ENCODE data around the gene RIPOR1.

Gene RIPOR1

DNA sequence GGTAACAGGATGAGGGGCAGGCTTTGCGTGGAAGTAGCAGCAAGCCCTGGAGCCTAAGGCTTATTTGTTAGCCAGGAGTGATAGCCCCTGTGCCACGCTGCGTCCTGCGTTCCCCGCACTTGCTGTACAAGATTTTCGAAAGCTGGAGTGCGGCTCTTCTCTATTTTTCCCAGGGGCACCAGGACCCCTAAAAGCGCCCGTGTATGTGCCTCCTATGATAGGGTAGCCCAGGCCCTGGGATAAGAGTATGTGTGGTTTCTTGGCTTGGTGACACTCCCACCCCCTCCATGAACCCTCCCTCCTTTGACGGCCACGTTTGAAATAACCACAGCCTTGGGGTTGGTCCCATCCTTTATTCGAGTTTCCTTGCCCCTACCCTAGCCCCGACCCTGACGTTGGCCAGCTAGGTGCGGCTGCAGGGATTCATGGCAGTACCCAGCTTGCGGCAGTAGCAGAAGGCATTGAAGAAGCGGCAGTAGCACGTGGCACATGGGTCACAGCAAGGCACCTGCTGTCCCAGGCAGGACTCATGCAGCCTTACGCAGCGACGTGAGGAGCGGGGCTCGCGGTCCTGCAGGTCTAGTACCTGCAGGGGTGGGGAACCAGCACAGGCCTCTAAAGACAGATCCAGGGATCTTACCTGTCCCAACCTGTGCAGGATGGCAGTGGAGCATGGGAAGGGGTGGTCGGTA is 46.2 kb upstream of the RIPOR1 start:
- Histone ChIP-seq H3K79me2 (ENCODE audit: insufficient read depth, low read length) (peaks cover 49% of the 10 kb centered on the region), H2AFZ (ENCODE audit: low read length) (peak overlapping the region; percentile 81), H3K9ac (ENCODE audit: low read depth, low read length, poor library complexity, severe bottlenecking) (peak overlapping the region; percentile 97)

DNA sequence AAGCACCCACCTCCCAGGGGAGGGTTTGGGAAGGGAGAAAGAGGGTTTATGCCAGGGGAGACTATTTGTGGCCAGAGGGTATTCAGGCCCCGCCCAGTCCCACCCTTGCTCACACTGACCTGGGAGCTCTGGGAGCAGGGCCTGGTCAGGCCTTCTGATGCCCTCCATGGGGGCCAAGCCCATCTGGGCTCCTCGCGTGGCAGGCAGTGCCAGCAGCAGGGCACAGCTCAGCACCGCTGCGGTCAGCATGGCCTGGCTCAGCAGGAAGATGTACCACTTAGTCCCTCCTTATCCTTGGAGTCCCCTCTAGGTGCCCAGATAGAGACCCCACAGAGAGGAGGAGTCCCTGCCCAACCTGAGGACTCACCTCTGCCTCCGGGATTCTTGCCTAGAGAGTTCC is 45.5 kb upstream of the RIPOR1 start, which contains the start of gene AGRP:
TSS of gene AGRP (minus strand) at position 398 of the 400 bp plus-strand sequence. CDS start at position 249, 149 bp downstream.
- H3K36me3 ChIP-seq (ENCODE audit: insufficient read depth, low read length): no peaks in the 10 kb centered on the region
- peak within 1 kb of the TSS; percentile 88 for H3K4me2 ChIP-seq (ENCODE audit: low read depth, low read length, poor library complexity, severe bottlenecking)
- H3K9me2 ChIP-seq (replicated peaks; ENCODE audit: low read depth, low read length): no peaks in the 10 kb centered on the region
- peaks cover 22% of the 10 kb centered on the region for H3K4me1 ChIP-seq (ENCODE audit: insufficient read depth, low read length, poor library complexity, severe bottlenecking)
- H3K27me3 ChIP-seq (ENCODE audit: insufficient read depth, low read length, poor library complexity, severe bottlenecking): no peaks in the 10 kb centered on the region
- no peaks in the 10 kb centered on the region for H3F3A ChIP-seq (ENCODE audit: low read depth)
- H3K9me3 ChIP-seq (ENCODE audit: insufficient read depth, low read depth, low read length): no peaks in the 10 kb centered on the region
- H4K20me1 ChIP-seq (ENCODE audit: insufficient read depth, low read length, poor library complexity, severe bottlenecking): peaks cover 3% of the 10 kb centered on the region
- peak within 1 kb of the TSS; percentile 97 for H3K9ac ChIP-seq (ENCODE audit: low read depth, low read length, poor library complexity, severe bottlenecking)
- peaks cover 49% of the 10 kb centered on the region for H3K79me2 ChIP-seq (ENCODE audit: insufficient read depth, low read length)
- TF ChIP-seq, protein P1, sequence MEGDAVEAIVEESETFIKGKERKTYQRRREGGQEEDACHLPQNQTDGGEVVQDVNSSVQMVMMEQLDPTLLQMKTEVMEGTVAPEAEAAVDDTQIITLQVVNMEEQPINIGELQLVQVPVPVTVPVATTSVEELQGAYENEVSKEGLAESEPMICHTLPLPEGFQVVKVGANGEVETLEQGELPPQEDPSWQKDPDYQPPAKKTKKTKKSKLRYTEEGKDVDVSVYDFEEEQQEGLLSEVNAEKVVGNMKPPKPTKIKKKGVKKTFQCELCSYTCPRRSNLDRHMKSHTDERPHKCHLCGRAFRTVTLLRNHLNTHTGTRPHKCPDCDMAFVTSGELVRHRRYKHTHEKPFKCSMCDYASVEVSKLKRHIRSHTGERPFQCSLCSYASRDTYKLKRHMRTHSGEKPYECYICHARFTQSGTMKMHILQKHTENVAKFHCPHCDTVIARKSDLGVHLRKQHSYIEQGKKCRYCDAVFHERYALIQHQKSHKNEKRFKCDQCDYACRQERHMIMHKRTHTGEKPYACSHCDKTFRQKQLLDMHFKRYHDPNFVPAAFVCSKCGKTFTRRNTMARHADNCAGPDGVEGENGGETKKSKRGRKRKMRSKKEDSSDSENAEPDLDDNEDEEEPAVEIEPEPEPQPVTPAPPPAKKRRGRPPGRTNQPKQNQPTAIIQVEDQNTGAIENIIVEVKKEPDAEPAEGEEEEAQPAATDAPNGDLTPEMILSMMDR (conservative IDR thresholded peaks at IDR 0.05; ENCODE audit: low read length): no peak
- no peak for TF ChIP-seq EZH2phosphoT487 (IDR thresholded peaks at IDR 0.05; ENCODE audit: borderline replicate concordance)
- no peak within 1 kb of the TSS for H2AFZ ChIP-seq (ENCODE audit: low read length)
- H3K4me3 ChIP-seq (ENCODE audit: low read length, poor library complexity, severe bottlenecking): peak within 1 kb of the TSS; percentile 92

More for the DNA sequence above, 46.2 kb upstream of the RIPOR1 start:
- Histone ChIP-seq H3K4me2 (ENCODE audit: low read depth, low read length, poor library complexity, severe bottlenecking) (peak overlapping the region; percentile 88), H3K4me3 (ENCODE audit: low read length, poor library complexity, severe bottlenecking) (peak overlapping the region; percentile 92), H4K20me1 (ENCODE audit: insufficient read depth, low read length, poor library complexity, severe bottlenecking) (peaks cover 3% of the 10 kb centered on the region), H3K36me3 (ENCODE audit: insufficient read depth, low read length) (no peaks in the 10 kb centered on the region), H3F3A (ENCODE audit: low read depth) (no peaks in the 10 kb centered on the region), H3K4me1 (ENCODE audit: insufficient read depth, low read length, poor library complexity, severe bottlenecking) (peaks cover 22% of the 10 kb centered on the region), H3K9me2 (replicated peaks; ENCODE audit: low read depth, low read length) (no peaks in the 10 kb centered on the region), H3K9me3 (ENCODE audit: insufficient read depth, low read depth, low read length) (no peaks in the 10 kb centered on the region), H3K27me3 (ENCODE audit: insufficient read depth, low read length, poor library complexity, severe bottlenecking) (no peaks in the 10 kb centered on the region)
- TF ChIP-seq EZH2phosphoT487 (IDR thresholded peaks at IDR 0.05; ENCODE audit: borderline replicate concordance): no peak
- TF ChIP-seq, protein P1 (conservative IDR thresholded peaks at IDR 0.05; ENCODE audit: low read length): no peak

DNA sequence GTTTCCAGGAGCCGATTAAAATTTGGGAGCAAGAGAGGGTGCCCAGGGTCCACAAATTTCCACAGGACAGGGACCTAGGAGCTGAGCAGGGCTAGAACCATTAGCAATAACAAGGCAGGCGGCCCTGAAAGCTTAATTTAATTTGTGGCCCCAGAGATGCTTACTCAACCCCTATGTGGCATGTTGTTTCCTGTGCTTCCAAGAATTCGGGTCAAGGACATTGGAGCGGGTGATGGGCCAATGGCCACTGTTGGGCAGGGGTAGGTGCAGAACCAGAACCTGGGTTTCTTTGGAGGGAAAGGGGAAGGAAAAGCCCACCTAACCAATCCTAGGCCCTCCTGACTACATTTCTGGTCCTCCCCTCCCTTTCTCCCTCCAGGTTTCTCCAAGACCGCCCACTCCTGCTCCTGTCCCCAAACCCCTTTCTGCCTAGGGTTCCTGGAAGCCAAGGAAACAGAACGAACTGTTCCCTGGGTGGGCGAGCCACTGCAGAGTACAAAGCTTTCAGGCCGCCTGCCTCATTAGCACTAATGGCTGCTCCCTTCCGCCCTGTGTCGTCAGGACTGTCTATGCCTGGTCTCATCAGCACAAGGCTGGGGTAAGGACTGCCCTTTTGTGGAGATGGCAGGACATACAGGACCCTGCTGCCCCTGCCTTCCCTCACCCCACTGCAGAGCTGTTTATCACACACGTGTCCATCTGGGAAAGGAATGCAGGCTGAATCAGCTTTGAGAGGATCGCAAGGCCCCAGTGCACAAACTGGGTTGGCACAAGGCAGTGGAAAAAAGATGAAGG is 44.7 kb upstream of the RIPOR1 start:
- H3K4me3 ChIP-seq (ENCODE audit: low read length, poor library complexity, severe bottlenecking): peak overlapping the region; percentile 92
- H3K9me3 ChIP-seq (ENCODE audit: insufficient read depth, low read depth, low read length): no peaks in the 10 kb centered on the region
- peaks cover 3% of the 10 kb centered on the region for H4K20me1 ChIP-seq (ENCODE audit: insufficient read depth, low read length, poor library complexity, severe bottlenecking)
- peaks cover 49% of the 10 kb centered on the region for H3K79me2 ChIP-seq (ENCODE audit: insufficient read depth, low read length)
- TF ChIP-seq, protein P1 (conservative IDR thresholded peaks at IDR 0.05; ENCODE audit: low read length): no peak
- peak overlapping the region; percentile 97 for H3K9ac ChIP-seq (ENCODE audit: low read depth, low read length, poor library complexity, severe bottlenecking)
- H3K27me3 ChIP-seq (ENCODE audit: insufficient read depth, low read length, poor library complexity, severe bottlenecking): no peaks in the 10 kb centered on the region
- no peaks in the 10 kb centered on the region for H3K36me3 ChIP-seq (ENCODE audit: insufficient read depth, low read length)
- peaks cover 22% of the 10 kb centered on the region for H3K4me1 ChIP-seq (ENCODE audit: insufficient read depth, low read length, poor library complexity, severe bottlenecking)
- H3K9me2 ChIP-seq (replicated peaks; ENCODE audit: low read depth, low read length): no peaks in the 10 kb centered on the region
- H2AFZ ChIP-seq (ENCODE audit: low read length): no peak overlapping the region
- no peaks in the 10 kb centered on the region for H3F3A ChIP-seq (ENCODE audit: low read depth)
- H3K4me2 ChIP-seq (ENCODE audit: low read depth, low read length, poor library complexity, severe bottlenecking): peak overlapping the region; percentile 88
